Measurements from ENCODE around the gene RGS6.

DNA sequence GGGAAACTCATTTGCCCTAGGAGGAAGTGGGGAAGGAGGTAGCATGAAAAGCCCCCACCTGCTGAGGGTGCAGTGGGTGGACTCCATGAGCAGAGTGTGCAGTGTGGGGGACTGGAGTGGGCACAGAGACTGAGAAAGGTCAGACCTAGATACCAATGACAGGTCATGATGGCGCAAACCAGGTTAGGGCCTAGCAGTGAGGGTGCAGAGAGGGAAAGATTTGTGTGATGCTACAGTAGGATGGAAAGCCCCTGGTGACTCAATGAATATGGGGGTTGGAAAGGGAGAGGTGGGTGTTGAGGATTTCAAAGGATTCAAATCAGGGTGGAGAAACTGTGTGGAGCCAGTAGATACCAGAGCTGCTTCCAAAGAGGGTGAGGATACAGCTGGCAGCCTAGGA, 642.5 kb downstream of the RGS6 start:
- TF ChIP-seq GATA2 (IDR thresholded peaks at IDR 0.05; ENCODE audit: low read depth, low read length) (no peak), GATA3 (IDR thresholded peaks at IDR 0.05; ENCODE audit: low read depth, low read length) (no peak)
